HepG2 (cell line): ENCODE results near the gene BTG4. TPM values are rescaled to one million over a fixed set of nuclear protein-coding genes. Genes with fewer than 3 reads are reported as not detected.

Source experiments
- ATAC-seq: fragments of 200-7000 bp; cut with Tn5 transposase; 3 replicates; pipeline ENCODE4 v1.9.1; 2020; ENCODE audit warnings: mild to moderate bottlenecking, moderate library complexity
- BruUV-seq: library from RNA; stranded (reverse); fragments of 400-500 nt; replicated peaks from 2 replicates; lab custom pipeline; 2021; lab: Mats Ljungman, UMichigan
- CTCF ChIA-PET: fragments of 300-600 bp; formaldehyde crosslinking; extraction: SDS; loops from one replicate; lab custom pipeline; 2021; ENCODE audit warnings: low total read pairs, inconsistent platforms, low intra/inter-chr PET ratio; lab: Yijun Ruan, JAX
- POLR2A ChIA-PET: fragments of 350-600 bp; sonication (Branson Sonifier 250); formaldehyde crosslinking; loops from one replicate; lab custom pipeline; 2020; ENCODE audit warnings: antibody characterized with exemption, inconsistent platforms; lab: Yijun Ruan, JAX
- DNase-seq: peaks from one replicate; pipeline ENCODE4 v3.0.0-alpha.2; 2015; ENCODE audit warnings: low spot score
- FAIRE-seq: peaks from 3 replicates; lab custom pipeline; 2011; peaks lifted over from hg19 to GRCh38; lab: Jason Lieb, UNC
- H2AFZ ChIP-seq: one replicate; pipeline ENCODE4 v1.6.1; 2011; ENCODE audit warnings: low read length, inconsistent platforms
- H3K27ac ChIP-seq: fragments of 300-600 bp; 3 replicates; pipeline ENCODE4 v1.8.0; 2011; ENCODE audit warnings: mixed run types, mild to moderate bottlenecking, mixed read lengths, low read length, inconsistent platforms; ENCODE audit not compliant: insufficient read depth; ENCODE audit errors: extremely low read length
- H3K27me3 ChIP-seq, 2 experiments: fragments of 200-600 bp in 1 of 2; 2 replicates in 1 of 2; 3 replicates in 1 of 2; pipeline versions ENCODE4 v1.6.0 to v1.8.0; 2011; ENCODE audit warnings: low read length in 2 of 2, mild to moderate bottlenecking in 2 of 2, moderate library complexity in 2 of 2, inconsistent platforms in 1 of 2; ENCODE audit not compliant: insufficient read depth in 2 of 2, control insufficient read depth in 1 of 2
- H3K36me3 ChIP-seq, 2 experiments: fragments of 200-600 bp in 1 of 2; replicated peaks in 1 of 2; 2 replicates in 1 of 2; 3 replicates in 1 of 2; pipeline versions ENCODE4 v1.5.1 to v1.8.0; 2011; ENCODE audit warnings: low read length in 2 of 2, inconsistent platforms in 1 of 2; ENCODE audit not compliant: insufficient read depth in 2 of 2, control insufficient read depth in 1 of 2
- H3K4me1 ChIP-seq: 2 replicates; pipeline ENCODE4 v1.5.1; 2012; ENCODE audit warnings: low read length, inconsistent platforms; ENCODE audit not compliant: insufficient read depth
- H3K4me2 ChIP-seq: 2 replicates; pipeline ENCODE4 v1.6.0; 2011; ENCODE audit warnings: low read depth, low read length, inconsistent platforms
- H3K4me3 ChIP-seq, 3 experiments: fragments of 200-600 bp in 1 of 3; sonication (generic), shearing (Covaris generic) in 1 of 3; replicated peaks in 1 of 3; 2 replicates each; pipeline ENCODE4 v1.5.1; 2011 to 2016; ENCODE audit warnings: low read length in 3 of 3, inconsistent platforms in 2 of 3, low read depth in 2 of 3, mild to moderate bottlenecking in 2 of 3, control low read depth in 1 of 3, mixed read lengths in 1 of 3; ENCODE audit not compliant: insufficient read depth in 1 of 3
- H3K79me2 ChIP-seq: one replicate; pipeline ENCODE4 v1.6.1; 2011; ENCODE audit warnings: low read length, inconsistent platforms; ENCODE audit not compliant: insufficient read depth
- H3K9ac ChIP-seq: 2 replicates; pipeline ENCODE4 v1.6.0; 2011; ENCODE audit warnings: mild to moderate bottlenecking, low read depth, low read length, inconsistent platforms; ENCODE audit not compliant: insufficient read depth
- H3K9me3 ChIP-seq: 2 replicates; pipeline ENCODE4 v1.5.1; 2012; ENCODE audit warnings: mild to moderate bottlenecking, low read length
- H4K20me1 ChIP-seq: 2 replicates; pipeline ENCODE4 v1.6.0; 2011; ENCODE audit warnings: inconsistent platforms, mild to moderate bottlenecking, low read length, moderate library complexity; ENCODE audit not compliant: insufficient read depth
- BCL6 ChIP-seq: IDR thresholded peaks from 2 replicates; pipeline ENCODE4 v1.6.1; 2016; ENCODE audit warnings: missing genetic modification reagents, missing compliant biosample characterization
- ELF3 ChIP-seq: IDR thresholded peaks from 2 replicates; pipeline ENCODE4 v1.6.1; 2016; ENCODE audit warnings: missing genetic modification reagents, missing compliant biosample characterization
- HOXA9 ChIP-seq: sonication (generic); formaldehyde crosslinking; IDR thresholded peaks from 2 replicates; pipeline ENCODE4 v1.8.1; 2022; ENCODE audit warnings: missing genetic modification reagents, mild to moderate bottlenecking, moderate library complexity, borderline replicate concordance
- JDP2 ChIP-seq: sonication (generic); formaldehyde crosslinking; IDR thresholded peaks from 2 replicates; pipeline ENCODE4 v1.8.1; 2022; ENCODE audit warnings: missing genetic modification reagents, borderline replicate concordance
- NR2F6 ChIP-seq, 2 experiments: IDR thresholded peaks; 2 replicates each; pipeline ENCODE4 v1.6.1; 2016; ENCODE audit warnings: antibody characterized with exemption in 1 of 2, mild to moderate bottlenecking in 1 of 2
- PITX1 ChIP-seq: sonication (generic); formaldehyde crosslinking; IDR thresholded peaks from 2 replicates; pipeline ENCODE4 v1.5.1; 2020; ENCODE audit warnings: mild to moderate bottlenecking, missing genetic modification reagents
- TFE3 ChIP-seq: IDR thresholded peaks from 2 replicates; pipeline ENCODE4 v1.6.1; 2016
- ZBTB21 ChIP-seq: sonication (generic); formaldehyde crosslinking; IDR thresholded peaks from 2 replicates; pipeline ENCODE4 v1.4.0; 2020; ENCODE audit warnings: missing genetic modification reagents
- ZKSCAN5 ChIP-seq: sonication (generic); formaldehyde crosslinking; IDR thresholded peaks from 2 replicates; pipeline ENCODE4 v1.5.1; 2020; ENCODE audit warnings: mild to moderate bottlenecking, missing genetic modification reagents
- ZNF326 ChIP-seq: sonication (generic); formaldehyde crosslinking; IDR thresholded peaks from 2 replicates; pipeline ENCODE4 v1.4.0; 2020; ENCODE audit warnings: missing genetic modification reagents, borderline replicate concordance
- ZNF333 ChIP-seq: sonication (generic); formaldehyde crosslinking; IDR thresholded peaks from 2 replicates; pipeline ENCODE4 v1.4.0; 2020; ENCODE audit warnings: mild to moderate bottlenecking, missing genetic modification reagents, borderline replicate concordance
- ZNF546 ChIP-seq: sonication (generic); formaldehyde crosslinking; conservative IDR thresholded peaks from 2 replicates; pipeline ENCODE4 v1.8.1; 2023; ENCODE audit warnings: mild to moderate bottlenecking, missing genetic modification reagents
- ZNF597 ChIP-seq: sonication (generic); formaldehyde crosslinking; IDR thresholded peaks from 2 replicates; pipeline ENCODE4 v1.5.0; 2020; ENCODE audit warnings: missing genetic modification reagents
- ZNF614 ChIP-seq: IDR thresholded peaks from 2 replicates; pipeline ENCODE4 v1.6.1; 2018; ENCODE audit warnings: missing biosample characterization, missing genetic modification reagents, inconsistent platforms, borderline replicate concordance
- ZNF772 ChIP-seq: sonication (generic); formaldehyde crosslinking; IDR thresholded peaks from 2 replicates; pipeline ENCODE4 v1.5.0; 2020; ENCODE audit warnings: mild to moderate bottlenecking, missing genetic modification reagents
- WGBS: methylation state at CpG from one replicate; pipeline ENCODE4 v1.1.6; 2017; ENCODE audit warnings: low lambda C conversion rate; 5-methylcytosine and 5-hydroxymethylcytosine counted together
- in situ Hi-C: cut with HindIII; loops from 2 replicates; pipeline ENCODE4 v1.10.0; 2017; ENCODE audit warnings: low pct_unique_long_range_greater_than_20kb; ENCODE audit not compliant: extremely low pct_ligation_motif_present
- intact Hi-C: fragments of 100-400 bp; cut with micrococcal nuclease; formaldehyde crosslinking; loops from one replicate; pipeline ENCODE4 v1.10.0; 2022; ENCODE audit not compliant: unreplicated experiment
- polyA plus RNA-seq, 8 experiments: library from polyadenylated mRNA; depleted of rRNA in 3 of 8; stranded (reverse) in 7 of 8; unstranded in 1 of 8; fragments of >200 nt; fragmentation: Illumina TruSeq in 4 of 8; extraction: Trizol in 4 of 8; gene quantifications; 2 replicates each; pipeline versions ENCODE4 v1.2.1 to v1.2.3, GENCODE V29; 2011 to 2016; ENCODE audit warnings: low read depth in 4 of 8, missing spikeins in 1 of 8, mixed read lengths in 1 of 8; ENCODE audit not compliant: insufficient read depth in 1 of 8
- total RNA-seq, 5 experiments: library from RNA; depleted of rRNA; stranded (reverse); fragments of >200 nt; fragmentation: Illumina TruSeq; extraction: Trizol; gene quantifications; 2 replicates each; pipeline ENCODE4 v1.2.3, GENCODE V29; 2016; ENCODE audit warnings: low read depth in 1 of 5

Gene BTG4
- total and polyA plus RNA-seq, 2 of the 13 experiments (the other 11 are each of a cell fraction or from before 2014, with no cell fraction given) = not detected

GRCh38 chr11:111530091-111530490 lies 17.9 kb upstream of the BTG4 start:
- in situ Hi-C loops (no loop called here), intact Hi-C loops (no loop called here)
- Histone ChIP-seq H4K20me1 (no peaks in the 10 kb centered on the region), H3K79me2 (no peaks in the 10 kb centered on the region), H2AFZ (no peak overlapping the region), H3K27me3 (peaks cover 0 to 5% of the 10 kb centered on the region in 2 experiments; a peak in 3 of 5 replicates), H3K27ac (no peak overlapping the region), H3K4me3 (no peak overlapping the region), H3K9me3 (no peaks in the 10 kb centered on the region), H3K9ac (no peak overlapping the region), H3K4me2 (no peak overlapping the region), H3K36me3 (no peaks in the 10 kb centered on the region), H3K4me1 (no peaks in the 10 kb centered on the region)
- DNase-seq (no peak), ATAC-seq (no peak), FAIRE-seq (no peak)
- TF ChIP-seq HOXA9 (no peak), PITX1 (CRISPR knock-in tag) (no peak), JDP2 (CRISPR knock-in tag) (no peak), ZBTB21 (CRISPR knock-in tag) (no peak)
- ChIA-PET POLR2A (no interaction called here), CTCF (no interaction called here)
- no TSS peak for BruUV-seq
- WGBS = 7% methylated on average over 3 of the region's 3 CpGs

GRCh38 chr11:111528557-111528956 lies 16.4 kb upstream of the BTG4 start:
- TF ChIP-seq ZNF614 (CRISPR knock-in tag) (no peak), BCL6 (CRISPR knock-in tag) (no peak), ZNF546 (CRISPR knock-in tag) (no peak), ZNF333 (CRISPR knock-in tag) (no peak), ZNF772 (CRISPR knock-in tag) (no peak), ZNF326 (CRISPR knock-in tag) (no peak), ZKSCAN5 (CRISPR knock-in tag) (no peak), ZNF597 (no peak), NR2F6 (IDR thresholded peaks at IDR 0.05) (no peak), NR2F6 (CRISPR knock-in tag; IDR thresholded peaks at IDR 0.05) (no peak), ELF3 (CRISPR knock-in tag) (no peak), TFE3 (CRISPR knock-in tag) (no peak)
- Histone ChIP-seq H3K79me2 (no peaks in the 10 kb centered on the region), H3K4me3 (no peak overlapping the region), H3K9me3 (no peaks in the 10 kb centered on the region), H2AFZ (no peak overlapping the region), H3K4me1 (no peaks in the 10 kb centered on the region), H3K27me3 (peaks cover 0 to 11% of the 10 kb centered on the region in 2 experiments; a peak in 3 of 5 replicates), H3K36me3 (no peaks in the 10 kb centered on the region), H4K20me1 (no peaks in the 10 kb centered on the region), H3K9ac (no peak overlapping the region), H3K27ac (no peak overlapping the region), H3K4me2 (no peak overlapping the region)
- POLR2A ChIA-PET = no interaction called here
- CTCF ChIA-PET = no interaction called here
- intact Hi-C loops = no loop called here
- ATAC-seq = no peak
- in situ Hi-C loops = no loop called here
- no peak for FAIRE-seq
- no peak for DNase-seq
- 5% methylated on average over 1 of the region's 1 CpG for WGBS
- BruUV-seq = no TSS peak
